Measurements from ENCODE around the gene MNAT1. TPM values are rescaled to one million over a fixed set of nuclear protein-coding genes. Genes with fewer than 3 reads are reported as not detected.

Gene MNAT1
- polyA plus RNA-seq, 3 donors, result 4.1 to 5.8 (median 4.5) TPM

DNA sequence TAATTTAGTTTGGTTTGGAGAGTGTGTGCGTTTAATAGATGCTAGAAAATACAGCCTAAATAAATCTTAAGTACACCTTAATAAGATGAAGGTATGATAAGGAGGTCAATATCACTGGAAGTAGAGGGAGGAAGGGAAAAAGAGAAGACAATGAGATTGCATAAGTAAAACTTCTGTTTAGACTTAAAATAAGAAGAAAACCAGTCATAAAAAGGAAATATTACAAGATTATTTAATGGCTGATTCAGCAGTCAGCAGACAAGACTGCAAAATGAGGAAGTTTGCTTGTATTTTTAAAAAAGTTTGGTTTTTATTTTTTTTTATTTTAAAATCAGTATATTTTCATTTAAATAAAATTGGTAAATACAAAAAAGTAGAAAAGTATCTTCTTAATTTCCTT, 249.6 kb downstream of the MNAT1 start:
- intact Hi-C loops (cut with micrococcal nuclease), result loop anchor here (5.0 to 10.0 kb wide), 3 partner anchors 118 to 737 kb away; partner anchors contain the start of gene PPM1A (in 1 of the 2)
- WGBS (ENCODE audit: insufficient coverage), result no CpG with 5 or more reads among the region's 1 CpG

DNA sequence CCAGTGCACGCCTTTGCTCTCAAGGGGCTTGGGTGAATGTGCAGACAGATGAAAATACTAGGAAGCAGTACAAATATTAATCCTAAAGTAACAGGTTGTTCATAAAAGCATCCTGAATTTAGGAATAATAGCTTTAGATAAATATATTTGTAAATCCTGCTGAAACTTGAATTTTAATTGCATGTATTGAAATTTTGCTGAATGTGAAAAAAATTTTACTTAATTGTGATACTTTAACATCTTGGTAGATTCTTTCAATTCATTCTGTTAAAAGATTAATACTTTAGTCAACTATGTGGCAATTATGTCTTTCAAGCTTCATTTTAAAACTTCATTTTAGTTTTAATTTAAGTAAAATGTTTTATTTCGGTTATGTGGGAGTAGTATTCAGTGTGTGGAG, 251.9 kb downstream of the MNAT1 start:
- Histone ChIP-seq H3K9ac (ENCODE audit: insufficient read depth, low read length, poor library complexity, severe bottlenecking) (no peak overlapping the region), H3K79me2 (ENCODE audit: insufficient read depth, low read length) (peaks cover 33% of the 10 kb centered on the region), H3K27me3 (ENCODE audit: control insufficient read depth in 2 of 2, insufficient read depth in 2 of 2, low read length in 2 of 2) (no peaks in the 10 kb centered on the region), H4K20me1 (ENCODE audit: insufficient read depth, low read length) (no peaks in the 10 kb centered on the region), H3K4me3 (replicated peaks in 1 of 3; ENCODE audit: low read depth in 2 of 3, low read length in 3 of 3) (no peak overlapping the region), H3K9me3 (replicated peaks in 1 of 2; ENCODE audit: control insufficient read depth in 1 of 2, insufficient read depth in 1 of 2, low read length in 2 of 2) (no peaks in the 10 kb centered on the region), H3K4me1 (ENCODE audit: control insufficient read depth in 1 of 2, insufficient read depth in 2 of 2, low read length in 2 of 2) (peaks cover 39 to 45% of the 10 kb centered on the region in 2 donors), H3K27ac (ENCODE audit: low read depth in 1 of 2, low read length in 2 of 2) (no peak overlapping the region), H3K36me3 (replicated peaks in 1 of 2; ENCODE audit: control insufficient read depth in 1 of 2, insufficient read depth in 2 of 2, low read length in 2 of 2) (peaks cover 22 to 62% of the 10 kb centered on the region in 2 donors), H3K4me2 (replicated peaks; ENCODE audit: extremely low read depth, low read length, poor library complexity, severe bottlenecking) (no peak overlapping the region), H2AFZ (ENCODE audit: insufficient read depth, low read depth, low read length, poor library complexity, severe bottlenecking) (no peak overlapping the region)
- Mint-ChIP-seq H3K4me1 (peaks cover 17% of the 10 kb centered on the region), H3K9me3 (no peaks in the 10 kb centered on the region), H3K36me3 (peaks cover 16 to 17% of the 10 kb centered on the region in 2 donors), H3K27me3 (ENCODE audit: low read depth in 3 of 3) (no peaks in the 10 kb centered on the region), H3K4me3 (no peak overlapping the region), H3K27ac (no peak overlapping the region)
- TF ChIP-seq, protein P1, sequence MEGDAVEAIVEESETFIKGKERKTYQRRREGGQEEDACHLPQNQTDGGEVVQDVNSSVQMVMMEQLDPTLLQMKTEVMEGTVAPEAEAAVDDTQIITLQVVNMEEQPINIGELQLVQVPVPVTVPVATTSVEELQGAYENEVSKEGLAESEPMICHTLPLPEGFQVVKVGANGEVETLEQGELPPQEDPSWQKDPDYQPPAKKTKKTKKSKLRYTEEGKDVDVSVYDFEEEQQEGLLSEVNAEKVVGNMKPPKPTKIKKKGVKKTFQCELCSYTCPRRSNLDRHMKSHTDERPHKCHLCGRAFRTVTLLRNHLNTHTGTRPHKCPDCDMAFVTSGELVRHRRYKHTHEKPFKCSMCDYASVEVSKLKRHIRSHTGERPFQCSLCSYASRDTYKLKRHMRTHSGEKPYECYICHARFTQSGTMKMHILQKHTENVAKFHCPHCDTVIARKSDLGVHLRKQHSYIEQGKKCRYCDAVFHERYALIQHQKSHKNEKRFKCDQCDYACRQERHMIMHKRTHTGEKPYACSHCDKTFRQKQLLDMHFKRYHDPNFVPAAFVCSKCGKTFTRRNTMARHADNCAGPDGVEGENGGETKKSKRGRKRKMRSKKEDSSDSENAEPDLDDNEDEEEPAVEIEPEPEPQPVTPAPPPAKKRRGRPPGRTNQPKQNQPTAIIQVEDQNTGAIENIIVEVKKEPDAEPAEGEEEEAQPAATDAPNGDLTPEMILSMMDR (IDR thresholded peaks at IDR 0.05), result no peak
- no CpG with 5 or more reads among the region's 2 CpGs for WGBS (ENCODE audit: insufficient coverage)
- DNase-seq, result no peak
- intact Hi-C loops (cut with micrococcal nuclease), result loop anchor here in 1 of 2 donors (10.0 kb wide), 1 partner anchor 118 kb away; no protein-coding TSS in a partner anchor

More for the DNA sequence above, 249.6 kb downstream of the MNAT1 start:
- peak overlapping the region in 1 of 2 donors; percentile 14 for H3K4me3 Mint-ChIP-seq
- H3K4me1 ChIP-seq (ENCODE audit: control insufficient read depth in 1 of 2, insufficient read depth in 2 of 2, low read length in 2 of 2), result peaks cover 43 to 56% of the 10 kb centered on the region in 2 donors
- TF ChIP-seq, protein P1 (IDR thresholded peaks at IDR 0.05), result no peak
- peak overlapping the region in 1 of 3 experiments; percentile 44 for H3K4me3 ChIP-seq (replicated peaks in 1 of 3; ENCODE audit: low read depth in 2 of 3, low read length in 3 of 3)
- H3K27me3 Mint-ChIP-seq (ENCODE audit: low read depth in 3 of 3), result no peaks in the 10 kb centered on the region
- H3K79me2 ChIP-seq (ENCODE audit: insufficient read depth, low read length), result peaks cover 37% of the 10 kb centered on the region
- no peaks in the 10 kb centered on the region for H3K9me3 Mint-ChIP-seq
- H3K4me1 Mint-ChIP-seq, result peaks cover 17% of the 10 kb centered on the region
- no peaks in the 10 kb centered on the region for H4K20me1 ChIP-seq (ENCODE audit: insufficient read depth, low read length)
- peak overlapping the region in 1 of 2 donors; percentile 93 for H3K27ac ChIP-seq (ENCODE audit: low read depth in 1 of 2, low read length in 2 of 2)
- no peak overlapping the region for H2AFZ ChIP-seq (ENCODE audit: insufficient read depth, low read depth, low read length, poor library complexity, severe bottlenecking)
- DNase-seq, result peak; percentile 51 to 77 (median 76)
- peak overlapping the region; percentile 53 for H3K4me2 ChIP-seq (replicated peaks; ENCODE audit: extremely low read depth, low read length, poor library complexity, severe bottlenecking)
- peak overlapping the region; percentile 47 for H3K9ac ChIP-seq (ENCODE audit: insufficient read depth, low read length, poor library complexity, severe bottlenecking)
- H3K9me3 ChIP-seq (replicated peaks in 1 of 2; ENCODE audit: control insufficient read depth in 1 of 2, insufficient read depth in 1 of 2, low read length in 2 of 2), result no peaks in the 10 kb centered on the region
- no peaks in the 10 kb centered on the region for H3K27me3 ChIP-seq (ENCODE audit: control insufficient read depth in 2 of 2, insufficient read depth in 2 of 2, low read length in 2 of 2)
- peaks cover 11 to 39% of the 10 kb centered on the region in 2 donors for H3K36me3 ChIP-seq (replicated peaks in 1 of 2; ENCODE audit: control insufficient read depth in 1 of 2, insufficient read depth in 2 of 2, low read length in 2 of 2)
- peaks cover 13 to 15% of the 10 kb centered on the region in 2 donors for H3K36me3 Mint-ChIP-seq
- peak overlapping the region; percentile 48 to 93 (median 86) for H3K27ac Mint-ChIP-seq

All from CD14-positive monocyte (primary cell).